Measurements from ENCODE around the gene SUSD1.

The SUSD1 gene

GRCh38 chr9:112094948-112095681, 80.0 kb downstream of the SUSD1 start:
- no peak for DNase-seq
- no peak overlapping the region for H3K4me3 ChIP-seq (ENCODE audit: low read depth, low read length)
- H3K4me1 ChIP-seq: no peaks in the 10 kb centered on the region

GRCh38 chr9:112094241-112094640, 80.9 kb downstream of the SUSD1 start:
- H3K9me3 ChIP-seq: no peaks in the 10 kb centered on the region
- no peak overlapping the region for H3K4me3 ChIP-seq (ENCODE audit: low read depth, low read length)
- DNase-seq: no peak
- no peak for TF ChIP-seq CTCF (IDR thresholded peaks at IDR 0.05; ENCODE audit: low read depth, low read length)
- no peaks in the 10 kb centered on the region for H3K36me3 ChIP-seq
- no peaks in the 10 kb centered on the region for H3K27me3 ChIP-seq
- no peaks in the 10 kb centered on the region for H3K4me1 ChIP-seq

More at GRCh38 chr9:112094948-112095681, 80.0 kb downstream of the SUSD1 start:
- no peaks in the 10 kb centered on the region for H3K9me3 ChIP-seq
- no peaks in the 10 kb centered on the region for H3K27me3 ChIP-seq
- no peaks in the 10 kb centered on the region for H3K36me3 ChIP-seq
- TF ChIP-seq CTCF (IDR thresholded peaks at IDR 0.05; ENCODE audit: low read depth, low read length): no peak

- H3K4me1 ChIP-seq: no peaks in the 10 kb centered on the region
- no peak overlapping the region for H3K4me3 ChIP-seq (ENCODE audit: low read depth, low read length)
- no peaks in the 10 kb centered on the region for H3K36me3 ChIP-seq
- TF ChIP-seq CTCF (IDR thresholded peaks at IDR 0.05; ENCODE audit: low read depth, low read length): no peak
- no peaks in the 10 kb centered on the region for H3K9me3 ChIP-seq
- DNase-seq: no peak
- H3K27me3 ChIP-seq: no peaks in the 10 kb centered on the region
Observed at GRCh38 chr9:112093870-112094216, 81.3 kb downstream of the SUSD1 start.

GRCh38 chr9:112093147-112093869, 81.8 kb downstream of the SUSD1 start:
- Histone ChIP-seq H3K4me1 (no peaks in the 10 kb centered on the region), H3K4me3 (ENCODE audit: low read depth, low read length) (no peak overlapping the region), H3K9me3 (no peaks in the 10 kb centered on the region), H3K27me3 (no peaks in the 10 kb centered on the region), H3K36me3 (no peaks in the 10 kb centered on the region)
- DNase-seq: no peak
- no peak for TF ChIP-seq CTCF (IDR thresholded peaks at IDR 0.05; ENCODE audit: low read depth, low read length)

GRCh38 chr9:112091810-112092209, 83.3 kb downstream of the SUSD1 start:
- TF ChIP-seq CTCF (IDR thresholded peaks at IDR 0.05; ENCODE audit: low read depth, low read length): peak; percentile 58
- H3K4me1 ChIP-seq: no peaks in the 10 kb centered on the region
- no peaks in the 10 kb centered on the region for H3K9me3 ChIP-seq
- no peak overlapping the region for H3K4me3 ChIP-seq (ENCODE audit: low read depth, low read length)
- no peaks in the 10 kb centered on the region for H3K27me3 ChIP-seq
- peak; percentile 42 for DNase-seq
- H3K36me3 ChIP-seq: no peaks in the 10 kb centered on the region

GRCh38 chr9:112087506-112087905, 87.6 kb downstream of the SUSD1 start:
- no peak for DNase-seq
- no peak overlapping the region for H3K4me3 ChIP-seq (ENCODE audit: low read depth, low read length)
- no peaks in the 10 kb centered on the region for H3K27me3 ChIP-seq
- H3K36me3 ChIP-seq: no peaks in the 10 kb centered on the region
- H3K9me3 ChIP-seq: no peaks in the 10 kb centered on the region
- no peak for TF ChIP-seq CTCF (IDR thresholded peaks at IDR 0.05; ENCODE audit: low read depth, low read length)
- H3K4me1 ChIP-seq: no peaks in the 10 kb centered on the region
